Adrenal gland (tissue), 5 donors: ENCODE data around the gene NUP98.

Experiments
- CTCF ChIP-seq, 6 experiments: fragments of 450-650 bp in 4 of 6; fragments of 200-600 bp in 2 of 6; sonication (generic) in 1 of 6; IDR thresholded peaks; 1 replicate in 5 of 6; 2 replicates in 1 of 6; pipeline versions ENCODE4 v1.5.1 to v1.8.0; 2016 to 2021; ENCODE audit warnings: antibody characterized with exemption in 6 of 6, mild to moderate bottlenecking in 2 of 6, moderate library complexity in 1 of 6
- POLR2A ChIP-seq, 2 donors: fragments of 450-650 bp; IDR thresholded peaks; one replicate each; pipeline ENCODE4 v1.6.1; 2017; ENCODE audit warnings: antibody characterized with exemption in 2 of 2, mild to moderate bottlenecking in 2 of 2, moderate library complexity in 1 of 2
- donor health status: DM: no; HTN: no; CAD: no.

- no peak for TF ChIP-seq CTCF (IDR thresholded peaks at IDR 0.05)
- no peak for TF ChIP-seq POLR2A (IDR thresholded peaks at IDR 0.05)
Observed at GRCh38 chr11:3645552-3645951, 151.8 kb downstream of the NUP98 start.
